Measurements from ENCODE around the gene TUBB1.
A peak's percentile ranks its signal among the peaks of the same experiment; 100 is the strongest.
"Not testable (repeated sequence)": the region's sequence is repeated elsewhere in the genome, so short reads cannot be mapped to it uniquely, and the experiment has no call there.

TUBB1 gene

GRCh38 chr20:59006864-59007664, 12.2 kb upstream of the TUBB1 start, which contains the start of gene CTSZ:
Gene CTSZ, minus strand, starts transcription at chr20:59007254. Its CDS starts 126 bp downstream, at chr20:59007128.
- DNase-seq, result peak in 5 of 6 experiments; percentile 11 to 23 (median 19)

GRCh38 chr20:59007665-59008511, 11.3 kb upstream of the TUBB1 start:
- no peak for DNase-seq

GRCh38 chr20:59008715-59009336, 10.4 kb upstream of the TUBB1 start:
- DNase-seq, result no peak

GRCh38 chr20:59010321-59010994, 8.8 kb upstream of the TUBB1 start:
- no peak for DNase-seq

- DNase-seq, result no peak
Measured at GRCh38 chr20:59010995-59011873, 8.0 kb upstream of the TUBB1 start.

- DNase-seq, result not testable (repeated sequence)
Measured at GRCh38 chr20:59011874-59012157, 7.4 kb upstream of the TUBB1 start.

GRCh38 chr20:59013031-59013951, 5.9 kb upstream of the TUBB1 start:
- DNase-seq, result no peak

- peak in 1 of 6 experiments; percentile 27 for DNase-seq
Measured at GRCh38 chr20:59013959-59014608, 5.1 kb upstream of the TUBB1 start.

GRCh38 chr20:59014680-59015389, 4.4 kb upstream of the TUBB1 start:
- no peak for DNase-seq

- no peak for DNase-seq
Measured at GRCh38 chr20:59015411-59015810, 3.8 kb upstream of the TUBB1 start.

- DNase-seq, result no peak
Measured at GRCh38 chr20:59015812-59016711, 3.2 kb upstream of the TUBB1 start.

GRCh38 chr20:59016795-59017492, 2.3 kb upstream of the TUBB1 start:
- peak in 1 of 6 experiments; percentile 11 for DNase-seq

GRCh38 chr20:59017493-59018231, 1.6 kb upstream of the TUBB1 start:
- DNase-seq, result no peak

GRCh38 chr20:59018817-59019216, 412 bp upstream of the TUBB1 start:
- DNase-seq, result no peak

- DNase-seq, result no peak
Measured at GRCh38 chr20:59020938-59021551, 1.8 kb downstream of the TUBB1 start.

GRCh38 chr20:59022754-59023153, 3.5 kb downstream of the TUBB1 start:
- no peak for DNase-seq

GRCh38 chr20:59023616-59024015, 4.4 kb downstream of the TUBB1 start:
- no peak for DNase-seq

Measured in stimulated activated naive CD4-positive, alpha-beta T cell (primary cell).